Panc1 (cell line): ENCODE data around the gene ASPHD2. TPM values are rescaled to one million over a fixed set of nuclear protein-coding genes. Genes with fewer than 3 reads are reported as not detected.
"Not testable (repeated sequence)": the region's sequence is repeated elsewhere in the genome, so short reads cannot be mapped to it uniquely, and the experiment has no call there.

ENCODE experiments used
- ATAC-seq: fragments of 200-7000 bp; cut with Tn5 transposase; 2 replicates; pipeline ENCODE4 v1.9.1; 2020; ENCODE audit warnings: mild to moderate bottlenecking, moderate library complexity
- BruUV-seq: library from RNA; stranded (reverse); fragments of 400-500 nt; replicated peaks from 2 replicates; lab custom pipeline; 2021; lab: Mats Ljungman, UMichigan
- CTCF ChIA-PET: fragments of 300-600 bp; sonication (Branson Sonifier 250); formaldehyde crosslinking; loops from one replicate; lab custom pipeline; 2022; ENCODE audit warnings: antibody characterized with exemption; lab: Charles Lee
- POLR2A ChIA-PET: fragments of 300-600 bp; sonication (Branson Sonifier 250); formaldehyde crosslinking; loops from one replicate; lab custom pipeline; 2022; ENCODE audit warnings: antibody characterized with exemption; lab: Charles Lee
- DNase-seq: peaks from one replicate; pipeline ENCODE4 v3.0.0-alpha.2; 2010; ENCODE audit warnings: low read depth, low spot score
- H3K27ac ChIP-seq: 2 replicates; pipeline ENCODE4 v1.5.1; 2011; ENCODE audit warnings: mild to moderate bottlenecking, low read length, inconsistent platforms
- H3K27me3 ChIP-seq: fragments of 200-500 bp; sonication (Bioruptor generic); 2 replicates; pipeline ENCODE4 v1.6.0; 2014; ENCODE audit warnings: low read length, inconsistent platforms; ENCODE audit not compliant: control insufficient read depth, insufficient read depth
- H3K36me3 ChIP-seq: fragments of 200-500 bp; sonication (Bioruptor generic); 2 replicates; pipeline ENCODE4 v1.5.1; 2014; ENCODE audit warnings: inconsistent platforms, mild to moderate bottlenecking, low read length, moderate library complexity; ENCODE audit not compliant: control insufficient read depth, insufficient read depth
- H3K4me1 ChIP-seq: 2 replicates; pipeline ENCODE4 v1.5.1; 2011; ENCODE audit warnings: inconsistent platforms, mild to moderate bottlenecking, low read length, moderate library complexity; ENCODE audit not compliant: control insufficient read depth, insufficient read depth
- H3K4me3 ChIP-seq, 2 experiments: 2 replicates each; pipeline ENCODE4 v1.5.1; 2011 to 2012; ENCODE audit warnings: low read depth in 2 of 2, low read length in 2 of 2, mild to moderate bottlenecking in 2 of 2, inconsistent platforms in 1 of 2, moderate library complexity in 1 of 2
- H3K9me3 ChIP-seq: fragments of 200-500 bp; sonication (Bioruptor generic); 2 replicates; pipeline ENCODE4 v1.5.1; 2014; ENCODE audit warnings: low read depth, mild to moderate bottlenecking, inconsistent platforms, low read length, moderate library complexity; ENCODE audit not compliant: control insufficient read depth, insufficient read depth
- CTCF ChIP-seq: fragments of 450-650 bp; IDR thresholded peaks from 2 replicates; pipeline ENCODE4 v1.5.1; 2017; ENCODE audit warnings: mild to moderate bottlenecking
- POLR2AphosphoS5 ChIP-seq: IDR thresholded peaks from 2 replicates; pipeline ENCODE4 v1.6.1; 2012; ENCODE audit warnings: mild to moderate bottlenecking, low read depth, low read length, moderate library complexity
- REST ChIP-seq, 2 experiments: IDR thresholded peaks; 2 replicates each; pipeline ENCODE4 v1.6.1; 2011 to 2012; ENCODE audit warnings: low read depth in 2 of 2, control low read depth in 1 of 2, low read length in 1 of 2, mild to moderate bottlenecking in 1 of 2, moderate library complexity in 1 of 2; ENCODE audit not compliant: insufficient read depth in 1 of 2
- SIN3A ChIP-seq: IDR thresholded peaks from 2 replicates; pipeline ENCODE4 v1.6.1; 2012; ENCODE audit warnings: low read depth, mild to moderate bottlenecking, low read length, moderate library complexity, borderline replicate concordance; ENCODE audit not compliant: insufficient read depth
- TCF7L2 ChIP-seq: IDR thresholded peaks from 2 replicates; pipeline ENCODE4 v1.6.1; 2011; ENCODE audit warnings: mild to moderate bottlenecking, low read depth, low read length, inconsistent platforms
- in situ Hi-C: cut with HindIII; loops from 2 replicates; pipeline ENCODE4 v1.10.0; 2016; ENCODE audit warnings: low sequenced_read_pairs, low pct_unique_long_range_greater_than_20kb
- intact Hi-C: fragments of 100-400 bp; cut with micrococcal nuclease; formaldehyde crosslinking; loops from one replicate; pipeline ENCODE4 v1.10.0; 2022; ENCODE audit not compliant: unreplicated experiment
- total RNA-seq: library from RNA; stranded (reverse); gene quantifications from one replicate; pipeline ENCODE4 v1.2.1, GENCODE V29; 2021; ENCODE audit not compliant: unreplicated experiment

Gene ASPHD2
- total RNA-seq, 1 experiment from 2014 or later = 0.15 TPM

DNA sequence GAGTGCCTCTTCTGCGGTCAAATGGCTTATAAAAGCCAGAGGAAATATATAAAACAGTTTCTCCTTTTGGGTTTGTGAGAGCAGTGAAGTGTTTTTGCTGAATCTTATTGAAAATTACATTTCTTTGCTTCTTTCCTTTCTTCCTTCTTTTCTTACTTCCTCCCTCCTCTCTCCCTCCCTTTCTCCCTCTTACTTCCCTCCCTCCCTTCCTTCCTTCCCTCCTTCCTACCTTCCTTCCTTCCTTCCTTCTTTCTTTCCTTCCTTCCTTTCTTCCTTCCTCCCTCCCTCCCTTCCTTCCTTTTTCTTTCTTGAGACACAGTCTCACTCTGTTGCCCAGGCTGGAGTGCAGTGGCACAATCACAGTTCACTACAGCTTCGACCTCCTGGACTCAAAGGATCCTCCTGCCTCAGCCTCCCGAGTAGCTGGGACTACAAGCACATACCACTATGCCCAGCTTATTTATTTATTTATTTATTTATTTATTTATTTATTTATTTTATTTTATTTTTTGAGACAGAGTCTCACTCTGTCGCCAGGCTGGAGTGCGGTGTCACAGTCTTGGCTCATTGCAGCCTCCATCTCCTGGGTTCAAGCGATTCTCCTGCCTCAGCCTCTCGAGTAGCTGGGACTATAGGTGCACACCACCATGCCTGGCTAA is 20.4 kb upstream of the ASPHD2 start:
- BruUV-seq, DNase-seq, H3K4me3 ChIP-seq, H3K9me3 ChIP-seq, ATAC-seq, CTCF ChIA-PET, H3K27me3 ChIP-seq, in situ Hi-C loops, POLR2A ChIA-PET, H3K27ac ChIP-seq, H3K4me1 ChIP-seq, H3K36me3 ChIP-seq, intact Hi-C loops: not testable (repeated sequence)

DNA sequence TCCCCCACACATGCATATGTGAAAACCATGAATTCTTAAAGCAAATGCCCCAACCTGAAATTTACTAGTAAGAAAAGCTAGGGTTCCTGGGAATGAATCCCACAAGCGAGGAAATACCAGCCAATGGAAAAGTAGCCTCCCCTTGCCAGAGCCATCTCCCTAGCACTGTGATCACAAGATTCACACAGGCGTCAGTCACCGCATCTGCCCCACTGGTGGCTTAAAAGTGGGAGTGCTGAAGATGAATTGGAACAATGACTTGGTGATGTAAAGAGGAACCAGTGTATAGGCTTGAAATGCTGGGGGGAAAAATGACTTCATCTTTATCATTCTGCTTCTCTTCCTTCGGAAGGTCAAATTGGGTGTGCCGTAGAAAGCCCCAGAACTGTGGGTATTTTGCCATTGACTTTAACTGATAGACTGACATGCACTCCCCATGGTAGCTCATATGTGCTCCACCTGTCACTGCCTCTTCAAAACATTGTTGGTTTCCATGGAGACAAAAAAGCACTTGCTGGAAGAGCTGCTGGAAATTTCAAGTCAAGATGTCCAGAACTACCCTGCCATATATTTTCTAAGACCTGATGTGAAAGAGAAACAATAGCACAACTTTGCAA is 19.2 kb upstream of the ASPHD2 start:
- BruUV-seq = no TSS peak
- in situ Hi-C loops (no loop called here), intact Hi-C loops (no loop called here)
- POLR2A ChIA-PET = no interaction called here
- Histone ChIP-seq H3K27ac (no peak overlapping the region), H3K4me3 (no peak overlapping the region), H3K9me3 (no peaks in the 10 kb centered on the region), H3K4me1 (no peaks in the 10 kb centered on the region), H3K27me3 (peaks cover 8% of the 10 kb centered on the region; the same call in 1 of the 2 replicates), H3K36me3 (no peaks in the 10 kb centered on the region)
- CTCF ChIA-PET = no interaction called here
- ATAC-seq (no peak), DNase-seq (no peak)
- TF ChIP-seq REST (IDR thresholded peaks at IDR 0.05; ENCODE audit: insufficient read depth in 1 of 2, low read depth in 2 of 2, low read length in 1 of 2) = no peak
- TF ChIP-seq POLR2AphosphoS5 = no peak
- TF ChIP-seq TCF7L2 = no peak
- no peak for TF ChIP-seq SIN3A
- no peak for TF ChIP-seq CTCF

DNA sequence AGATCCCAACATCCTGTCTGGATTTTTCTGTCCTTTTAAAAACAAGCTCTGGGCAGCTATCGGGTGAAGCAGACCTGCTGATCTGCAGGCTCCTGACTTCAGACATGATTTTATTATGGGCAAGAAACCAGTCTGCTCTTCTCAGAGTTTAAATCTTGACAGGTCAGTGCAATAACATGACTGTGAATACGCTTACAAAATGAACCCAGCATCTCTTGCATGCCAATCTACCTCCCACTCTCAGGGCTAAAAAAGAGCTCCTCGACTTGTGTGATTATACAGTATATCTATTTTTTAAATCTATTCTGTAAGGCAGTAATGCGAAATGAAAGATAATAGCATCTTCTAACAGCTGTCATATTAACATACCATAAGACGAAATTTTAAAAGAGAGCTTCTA is 18.7 kb upstream of the ASPHD2 start:
- intact Hi-C loops = no loop called here
- ChIA-PET POLR2A (no interaction called here), CTCF (no interaction called here)

More for the DNA sequence above, 18.7 kb upstream of the ASPHD2 start:
- ATAC-seq = no peak
- Histone ChIP-seq H3K9me3 (no peaks in the 10 kb centered on the region), H3K36me3 (no peaks in the 10 kb centered on the region), H3K27me3 (peaks cover 8% of the 10 kb centered on the region; the same call in 1 of the 2 replicates), H3K4me3 (no peak overlapping the region), H3K27ac (no peak overlapping the region), H3K4me1 (no peaks in the 10 kb centered on the region)
- no TSS peak for BruUV-seq
- TF ChIP-seq POLR2AphosphoS5 = no peak
- no peak for TF ChIP-seq REST (IDR thresholded peaks at IDR 0.05; ENCODE audit: insufficient read depth in 1 of 2, low read depth in 2 of 2, low read length in 1 of 2)
- no peak for TF ChIP-seq SIN3A
- TF ChIP-seq CTCF = no peak
- TF ChIP-seq TCF7L2 = no peak
- in situ Hi-C loops = no loop called here
- no peak for DNase-seq
